Natural killer cell (primary cell): ENCODE data around the gene FARP1. TPM values are rescaled to one million over a fixed set of nuclear protein-coding genes. Genes with fewer than 3 reads are reported as not detected.

Source experiments
- ATAC-seq, 3 donors: fragments of 150-1000 bp in 2 of 3; fragments of 200-7000 bp in 1 of 3; cut with Tn5 transposase; 1 replicate in 1 of 3; 2 replicates in 2 of 3; pipeline ENCODE4 v1.10.0; 2021; ENCODE audit warnings: mild to moderate bottlenecking in 2 of 3, moderate library complexity in 2 of 3
- DNase-seq, 2 donors: peaks; one replicate each; pipeline versions ENCODE4 v3.0.0 to v3.0.0-alpha.2; 2013 to 2021; ENCODE audit warnings: mixed read lengths in 1 of 2
- H3K27ac ChIP-seq: one replicate; pipeline ENCODE4 v1.5.1; 2013; ENCODE audit warnings: mild to moderate bottlenecking, low read length
- H3K27me3 ChIP-seq: one replicate; pipeline ENCODE4 v1.6.1; 2013; ENCODE audit warnings: low read length; ENCODE audit not compliant: control insufficient read depth, insufficient read depth
- H3K36me3 ChIP-seq: one replicate; pipeline ENCODE4 v1.6.1; 2013; ENCODE audit warnings: low read length; ENCODE audit not compliant: control insufficient read depth, insufficient read depth
- H3K4me1 ChIP-seq: one replicate; pipeline ENCODE4 v1.6.1; 2013; ENCODE audit warnings: low read length; ENCODE audit not compliant: control insufficient read depth, insufficient read depth
- H3K4me3 ChIP-seq: one replicate; pipeline ENCODE4 v1.5.1; 2013; ENCODE audit warnings: low read length
- H3K9me3 ChIP-seq: one replicate; pipeline ENCODE4 v1.6.1; 2013; ENCODE audit warnings: low read length; ENCODE audit not compliant: control insufficient read depth, insufficient read depth
- H3K27ac Mint-ChIP-seq, 2 donors: one replicate each; pipeline ENCODE4 v1.8.0; 2022; ENCODE audit warnings: mild to moderate bottlenecking in 2 of 2, mixed read lengths in 2 of 2, moderate library complexity in 1 of 2
- H3K27me3 Mint-ChIP-seq, 2 donors: one replicate each; pipeline ENCODE4 v1.8.0; 2022; ENCODE audit warnings: low read depth in 2 of 2, mixed read lengths in 2 of 2
- H3K36me3 Mint-ChIP-seq: one replicate; pipeline ENCODE4 v1.8.0; 2022; ENCODE audit warnings: mixed read lengths
- H3K4me1 Mint-ChIP-seq, 2 donors: one replicate each; pipeline ENCODE4 v1.8.0; 2022; ENCODE audit warnings: mixed read lengths in 2 of 2
- H3K4me3 Mint-ChIP-seq: one replicate; pipeline ENCODE4 v1.8.0; 2022; ENCODE audit warnings: mild to moderate bottlenecking, moderate library complexity, mixed read lengths
- H3K9me3 Mint-ChIP-seq, 2 donors: one replicate each; pipeline ENCODE4 v1.8.0; 2022; ENCODE audit warnings: mixed read lengths in 2 of 2
- CTCF ChIP-seq: fragments of 200-600 bp; IDR thresholded peaks from one replicate; pipeline ENCODE4 v1.8.0; 2022; ENCODE audit warnings: antibody characterized with exemption
- WGBS: methylation state at CpG from one replicate; pipeline ENCODE4 v1.1.7; 2013; ENCODE audit warnings: missing lambda C conversion rate; ENCODE audit not compliant: insufficient coverage; 5-methylcytosine and 5-hydroxymethylcytosine counted together
- intact Hi-C: fragments of 100-400 bp; cut with micrococcal nuclease; formaldehyde crosslinking; loops from one replicate; pipeline ENCODE4 v1.14.2; 2022
- total RNA-seq, 4 donors: library from RNA; stranded (reverse); fragments of 120-200 nt in 1 of 4; gene quantifications; one replicate each; pipeline versions ENCODE4 v1.2.3 to v1.2.4, GENCODE V29; 2013 to 2022

Gene FARP1
- total RNA-seq, 3 donors from 2014 or later (not counting 1 experiment from before 2014, with no cell fraction given), result 0.71 to 1.2 (median 1.1) TPM

DNA sequence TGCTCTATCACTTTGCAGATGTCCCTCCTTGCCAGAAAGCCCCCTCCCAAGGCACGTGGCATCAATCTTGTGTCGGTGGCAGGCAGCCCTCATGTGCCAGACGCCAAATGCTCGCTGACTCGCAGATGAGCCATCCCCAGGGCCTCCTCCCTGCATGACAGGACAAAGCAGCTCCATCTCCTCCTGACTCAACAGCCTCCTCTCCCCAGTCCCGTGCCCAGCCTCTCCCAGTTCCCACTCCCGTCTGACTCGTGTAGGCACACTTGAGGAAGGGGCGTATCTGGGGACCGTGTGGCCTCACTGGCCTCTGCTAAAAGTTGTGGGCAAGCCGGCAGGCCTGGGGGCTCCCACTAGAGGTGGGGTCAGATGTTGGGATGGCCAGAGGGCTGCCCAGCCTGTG is 300.4 kb downstream of the FARP1 start:
- H3K27ac Mint-ChIP-seq, result no peak overlapping the region
- DNase-seq, result no peak
- Histone ChIP-seq H3K4me1 (peaks cover 11% of the 10 kb centered on the region), H3K27ac (no peak overlapping the region), H3K9me3 (no peaks in the 10 kb centered on the region), H3K27me3 (no peaks in the 10 kb centered on the region), H3K4me3 (no peak overlapping the region), H3K36me3 (no peaks in the 10 kb centered on the region)
- no peak for TF ChIP-seq CTCF
- H3K4me3 Mint-ChIP-seq, result no peak overlapping the region
- ATAC-seq, result no peak
- H3K4me1 Mint-ChIP-seq, result peaks cover 7 to 9% of the 10 kb centered on the region in 2 donors
- H3K9me3 Mint-ChIP-seq, result no peaks in the 10 kb centered on the region
- intact Hi-C loops, result no loop called here
- no peaks in the 10 kb centered on the region for H3K27me3 Mint-ChIP-seq
- H3K36me3 Mint-ChIP-seq, result no peaks in the 10 kb centered on the region
- 94% methylated on average over 11 of the region's 11 CpGs for WGBS

GRCh38 chr13:98443800-98444325 is 301.0 kb downstream of the FARP1 start:
- peaks cover 11% of the 10 kb centered on the region for H3K4me1 ChIP-seq
- no peak overlapping the region for H3K27ac ChIP-seq
- TF ChIP-seq CTCF, result no peak
- H3K9me3 ChIP-seq, result no peaks in the 10 kb centered on the region
- Mint-ChIP-seq H3K27ac (no peak overlapping the region), H3K4me3 (no peak overlapping the region), H3K4me1 (peaks cover 7 to 9% of the 10 kb centered on the region in 2 donors), H3K36me3 (no peaks in the 10 kb centered on the region), H3K27me3 (no peaks in the 10 kb centered on the region), H3K9me3 (no peaks in the 10 kb centered on the region)
- no peaks in the 10 kb centered on the region for H3K27me3 ChIP-seq
- no peak for DNase-seq
- no peak overlapping the region for H3K4me3 ChIP-seq
- intact Hi-C loops, result no loop called here
- no peaks in the 10 kb centered on the region for H3K36me3 ChIP-seq
- no peak for ATAC-seq
- 90% methylated on average over 21 of the region's 21 CpGs for WGBS

- ATAC-seq (no peak), DNase-seq (no peak)
- Histone ChIP-seq H3K27me3 (no peaks in the 10 kb centered on the region), H3K4me1 (peaks cover 11% of the 10 kb centered on the region), H3K4me3 (no peak overlapping the region), H3K36me3 (no peaks in the 10 kb centered on the region), H3K9me3 (no peaks in the 10 kb centered on the region), H3K27ac (no peak overlapping the region)
- Mint-ChIP-seq H3K4me3 (no peak overlapping the region), H3K9me3 (no peaks in the 10 kb centered on the region), H3K36me3 (no peaks in the 10 kb centered on the region), H3K4me1 (peaks cover 7 to 9% of the 10 kb centered on the region in 2 donors), H3K27ac (no peak overlapping the region), H3K27me3 (no peaks in the 10 kb centered on the region)
- TF ChIP-seq CTCF, result no peak
- 93% methylated on average over 16 of the region's 16 CpGs for WGBS
- intact Hi-C loops, result no loop called here
Observed at GRCh38 chr13:98444381-98444780, 301.5 kb downstream of the FARP1 start.
